Measurements from ENCODE around the gene TNFAIP3.

The TNFAIP3 gene

DNA sequence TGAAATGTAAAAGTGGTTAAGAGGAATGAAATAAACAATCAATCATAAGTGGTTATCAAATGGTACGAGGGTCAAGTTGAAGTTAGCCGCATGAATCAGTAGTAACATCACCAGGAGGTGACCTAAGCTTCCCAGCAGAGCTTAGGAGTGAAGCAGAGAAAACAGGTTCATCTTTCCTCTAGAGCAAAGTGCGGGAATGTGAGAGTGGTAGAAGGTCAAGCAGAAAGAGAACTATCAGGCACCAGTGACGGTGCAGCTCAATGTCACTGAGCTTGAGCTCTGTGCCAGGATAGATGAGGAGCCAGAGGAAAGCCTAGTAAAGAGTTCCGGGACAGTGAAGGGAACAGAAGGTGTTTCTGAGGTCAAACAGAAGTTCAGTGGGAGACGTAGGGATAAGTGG lies 20.8 kb upstream of the TNFAIP3 start:
- no peak for DNase-seq

- no peak for DNase-seq
Observed at GRCh38 chr6:137846772-137847313, 20.2 kb upstream of the TNFAIP3 start.

DNA sequence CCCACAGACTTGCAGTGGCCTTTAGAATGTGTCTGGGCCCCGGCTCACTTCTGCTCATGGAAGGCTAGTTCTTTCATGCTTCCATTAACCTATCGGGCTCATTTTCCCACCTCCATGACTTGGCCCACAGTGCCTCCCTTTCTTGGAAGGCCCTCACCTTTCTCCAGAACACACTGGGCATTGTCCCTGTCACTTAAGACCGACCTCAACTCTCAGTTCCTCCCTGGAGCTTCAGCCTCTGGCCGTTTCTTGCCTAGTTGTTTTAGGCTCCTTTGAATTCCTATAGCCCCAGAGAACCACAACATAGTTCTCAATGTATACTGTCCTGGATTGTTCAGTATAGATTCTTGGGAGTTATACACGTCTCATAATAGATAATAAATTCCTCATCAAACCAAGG lies 19.3 kb upstream of the TNFAIP3 start:
- DNase-seq: no peak

DNA sequence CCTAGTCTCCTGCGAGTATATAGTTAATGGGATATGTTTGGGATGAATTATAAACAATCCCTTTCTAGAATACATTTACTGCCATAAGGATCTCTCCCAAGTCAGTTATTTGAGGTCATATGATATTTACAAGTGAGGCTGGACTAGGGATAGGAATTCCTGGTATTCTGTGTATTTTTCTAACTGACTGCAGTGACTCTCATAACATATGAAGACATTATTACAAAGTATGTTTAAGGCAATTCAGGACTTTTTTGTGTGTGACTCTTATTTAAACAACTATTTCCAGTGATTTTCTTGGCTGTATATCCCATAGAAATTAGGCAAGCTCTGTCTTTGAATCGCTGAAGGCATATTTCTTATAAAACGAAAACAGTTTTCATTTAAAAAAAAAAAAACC lies 18.4 kb upstream of the TNFAIP3 start:
- no peak for DNase-seq

DNA sequence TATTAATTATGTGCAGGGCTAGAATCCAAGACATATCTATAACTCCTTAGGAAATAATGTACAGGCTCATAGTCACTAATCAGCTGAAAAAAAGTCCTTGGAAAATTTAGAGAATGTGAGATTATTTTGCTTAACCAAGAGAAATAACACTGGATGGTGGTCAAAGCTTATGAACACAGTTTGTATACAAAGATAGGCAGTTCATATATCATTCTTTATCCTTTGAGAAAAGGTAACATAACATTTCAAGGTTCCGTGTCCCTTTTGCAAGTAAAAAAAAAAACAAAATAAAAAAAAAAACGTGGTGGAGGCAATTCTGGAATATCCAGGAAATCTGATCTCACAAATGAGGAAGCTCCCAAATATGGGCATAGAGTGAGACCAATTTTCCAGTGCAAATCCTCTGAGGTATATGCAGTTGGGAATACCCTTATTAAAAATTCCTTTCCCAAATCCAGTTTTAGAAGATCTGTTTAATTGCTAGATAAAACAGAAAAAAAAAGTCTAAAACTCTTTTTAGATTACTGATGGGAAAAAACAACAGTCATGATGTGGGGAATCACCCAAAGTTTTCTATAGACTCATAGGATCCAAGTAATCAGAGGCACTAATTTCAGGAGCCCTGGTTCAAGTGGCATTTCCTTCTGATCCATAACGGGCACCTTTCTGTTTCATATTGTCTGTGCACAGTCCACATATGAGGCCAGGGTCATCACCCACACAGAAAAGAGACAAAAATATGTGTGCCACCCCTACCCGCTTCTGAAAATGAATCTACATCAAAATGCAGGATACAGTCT lies 17.7 kb upstream of the TNFAIP3 start:
- DNase-seq: no peak

DNA sequence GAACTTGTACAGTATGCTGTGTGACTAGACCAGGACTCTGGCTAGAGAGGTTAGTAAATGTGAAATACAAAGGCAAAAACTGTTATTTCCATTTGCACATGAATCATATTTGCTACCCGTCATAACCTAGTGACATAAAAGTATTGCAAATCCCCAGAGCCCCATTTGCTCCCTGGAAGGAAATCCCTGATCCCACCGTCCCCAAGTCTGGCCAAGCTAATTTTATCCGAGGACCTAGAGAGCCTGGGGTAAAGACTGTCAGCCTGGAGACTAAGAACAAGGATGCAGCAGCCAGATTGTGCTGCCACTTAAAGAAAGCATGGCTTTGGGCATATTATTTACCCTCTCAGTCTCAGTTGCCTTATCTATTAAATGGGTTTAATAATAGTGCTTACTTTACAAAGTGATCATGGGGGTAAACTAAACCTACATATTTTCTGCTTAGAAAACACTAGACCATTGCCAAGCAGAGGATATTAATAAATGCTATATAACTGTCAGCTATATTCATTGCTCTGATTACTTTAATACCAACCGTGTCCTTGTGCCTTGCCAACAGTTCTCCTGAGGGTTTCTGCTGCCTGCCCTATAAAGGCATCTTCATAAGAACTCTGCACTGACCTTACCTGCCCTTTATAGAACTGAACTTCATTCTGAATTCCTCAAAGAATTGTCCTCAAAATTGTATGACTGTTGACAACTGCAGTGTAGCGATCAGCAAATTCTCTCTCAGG lies 16.9 kb upstream of the TNFAIP3 start:
- DNase-seq: no peak

- no peak for DNase-seq
Observed at GRCh38 chr6:137850816-137851602, 16.1 kb upstream of the TNFAIP3 start.

GRCh38 chr6:137851669-137852068 lies 15.4 kb upstream of the TNFAIP3 start:
- no peak for DNase-seq

GRCh38 chr6:137852346-137852745 lies 14.7 kb upstream of the TNFAIP3 start:
- DNase-seq: no peak

DNA sequence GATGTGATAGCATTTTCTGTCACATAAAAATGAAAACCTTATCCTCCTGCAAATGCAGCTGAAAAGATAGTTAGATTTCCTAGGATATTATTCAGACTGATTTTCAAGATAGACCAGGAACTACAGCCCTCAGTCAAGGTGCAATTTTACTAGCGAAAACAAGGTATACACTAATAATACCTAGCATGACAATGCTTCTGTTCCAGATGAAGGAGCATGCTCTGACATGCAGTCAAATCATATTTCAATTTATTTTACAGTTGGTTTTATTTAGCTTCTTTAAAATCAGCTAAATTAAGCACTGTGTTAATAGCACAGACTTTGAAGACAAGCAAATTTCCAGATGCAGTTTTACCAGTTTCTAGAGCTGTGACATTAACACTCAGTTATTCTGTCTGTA lies 14.2 kb upstream of the TNFAIP3 start:
- DNase-seq: no peak

DNA sequence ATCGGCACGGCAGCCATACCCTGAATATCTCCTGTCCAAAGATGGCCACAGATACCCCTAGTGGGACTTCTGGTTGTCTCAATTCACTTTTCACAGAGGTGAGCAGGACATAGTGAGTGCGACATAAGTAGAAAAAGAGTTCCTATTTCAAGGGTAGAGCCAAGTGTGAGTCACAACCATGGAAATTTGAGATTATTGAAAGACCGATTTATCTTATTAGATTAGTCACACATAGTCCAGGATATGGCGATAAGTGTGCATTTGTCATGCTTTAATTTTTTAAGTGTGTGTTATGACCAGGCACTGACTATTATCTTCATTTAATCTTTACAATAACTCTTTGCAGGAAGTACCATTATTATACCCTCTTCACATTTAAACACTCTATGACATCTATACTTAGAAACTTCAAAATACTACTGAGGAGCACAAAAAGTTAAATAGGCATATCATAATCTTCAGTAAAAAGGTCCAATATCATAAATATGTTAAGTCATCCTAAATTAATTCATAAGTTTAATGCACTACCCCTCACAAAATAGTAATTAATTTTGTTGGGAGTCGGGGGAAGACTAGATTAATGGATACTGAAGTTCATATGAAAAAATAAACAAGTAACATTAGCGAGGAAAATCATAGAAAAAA lies 13.4 kb upstream of the TNFAIP3 start:
- no peak for DNase-seq

GRCh38 chr6:137856138-137856898 lies 10.7 kb upstream of the TNFAIP3 start:
- no peak for DNase-seq

DNA sequence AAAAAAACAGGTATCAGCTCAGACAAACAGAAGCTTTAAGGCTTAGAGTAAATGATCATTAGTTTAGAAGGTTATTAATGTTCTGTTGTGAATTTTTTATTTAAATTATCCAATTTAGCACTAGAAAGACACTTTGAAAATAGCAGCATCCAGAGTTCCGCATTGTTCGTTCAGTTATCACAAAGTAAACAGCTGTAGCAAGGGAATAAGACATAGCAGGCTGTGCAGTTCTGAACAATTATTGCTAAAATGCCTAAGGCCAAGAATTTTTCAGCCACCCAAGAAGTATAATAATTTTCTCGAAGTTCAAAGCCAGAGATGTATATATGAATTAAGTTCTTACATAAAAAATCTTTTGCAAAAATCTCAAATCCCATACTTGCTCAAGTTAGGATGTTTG lies 8.0 kb upstream of the TNFAIP3 start:
- DNase-seq: no peak

- no peak for DNase-seq
Observed at GRCh38 chr6:137860394-137861005, 6.6 kb upstream of the TNFAIP3 start.

DNA sequence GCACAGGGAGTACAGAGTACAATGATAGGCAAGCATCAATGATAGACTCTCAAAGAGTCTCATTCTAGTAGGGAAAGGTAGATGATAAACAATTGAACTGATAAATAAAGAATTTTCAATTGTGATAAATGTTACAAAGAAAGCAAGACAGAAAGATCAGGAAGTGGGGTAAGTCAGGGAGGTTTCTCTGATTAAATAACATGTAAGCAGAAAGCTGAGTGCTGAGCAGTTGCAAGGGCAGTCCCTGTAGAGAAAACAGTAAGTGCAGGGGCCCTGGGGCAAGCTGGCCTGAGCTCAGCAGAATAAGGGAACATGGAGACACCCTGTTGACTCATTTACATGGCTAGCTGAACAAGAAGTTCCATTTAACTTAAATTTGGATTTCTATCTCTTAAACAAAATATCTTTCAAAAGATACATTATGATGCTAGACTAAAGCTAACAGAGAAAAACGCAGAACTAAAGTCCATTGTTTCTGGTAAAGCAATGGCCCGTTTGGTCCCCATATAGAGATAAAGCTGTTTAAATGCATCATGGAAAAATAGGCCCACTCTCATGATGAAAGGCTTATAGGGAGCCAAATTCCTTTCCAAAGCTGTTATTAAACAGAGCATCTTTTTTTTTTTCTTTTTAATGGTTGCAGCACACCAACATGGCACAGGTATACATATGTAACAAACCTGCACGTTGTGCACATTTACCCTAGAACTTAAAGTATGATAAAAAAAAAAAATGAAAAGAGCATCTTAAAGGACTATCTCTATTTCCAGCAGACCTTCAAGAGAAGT lies 5.3 kb upstream of the TNFAIP3 start:
- DNase-seq: no peak

- DNase-seq: no peak
Observed at GRCh38 chr6:137862419-137863090, 4.5 kb upstream of the TNFAIP3 start.

DNA sequence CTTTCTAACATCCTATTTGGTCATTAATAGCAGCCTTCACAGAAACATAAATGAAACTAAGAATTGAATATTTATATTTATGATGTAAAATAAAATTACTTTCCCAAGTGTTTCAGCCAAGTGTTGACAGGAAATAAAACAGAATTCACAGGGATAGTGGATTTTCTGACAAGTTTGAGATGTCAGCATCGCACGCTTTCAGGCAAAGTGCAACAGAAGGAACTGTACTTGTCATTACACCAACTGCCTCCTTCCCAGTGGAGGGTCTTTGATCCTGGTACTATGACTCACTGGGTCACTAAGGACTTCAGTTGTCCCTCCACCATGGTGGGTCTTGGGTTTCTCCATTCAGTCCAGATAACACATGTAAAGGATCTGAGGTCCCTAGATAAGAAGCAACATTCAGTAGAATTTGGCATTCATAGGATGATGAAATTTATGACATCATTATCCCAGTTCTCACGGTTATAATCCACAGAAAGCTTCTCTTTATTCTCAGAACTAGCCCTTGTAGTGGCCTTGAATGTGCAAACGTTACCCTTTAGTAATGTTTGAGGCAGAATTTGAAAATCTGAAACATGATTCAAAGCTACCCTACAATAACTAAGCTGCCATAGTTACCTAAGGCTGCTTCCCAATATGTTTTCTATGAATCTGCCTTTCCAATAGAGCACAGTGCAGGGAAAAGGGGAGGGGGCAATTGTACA lies 3.8 kb upstream of the TNFAIP3 start:
- no peak for DNase-seq

DNA sequence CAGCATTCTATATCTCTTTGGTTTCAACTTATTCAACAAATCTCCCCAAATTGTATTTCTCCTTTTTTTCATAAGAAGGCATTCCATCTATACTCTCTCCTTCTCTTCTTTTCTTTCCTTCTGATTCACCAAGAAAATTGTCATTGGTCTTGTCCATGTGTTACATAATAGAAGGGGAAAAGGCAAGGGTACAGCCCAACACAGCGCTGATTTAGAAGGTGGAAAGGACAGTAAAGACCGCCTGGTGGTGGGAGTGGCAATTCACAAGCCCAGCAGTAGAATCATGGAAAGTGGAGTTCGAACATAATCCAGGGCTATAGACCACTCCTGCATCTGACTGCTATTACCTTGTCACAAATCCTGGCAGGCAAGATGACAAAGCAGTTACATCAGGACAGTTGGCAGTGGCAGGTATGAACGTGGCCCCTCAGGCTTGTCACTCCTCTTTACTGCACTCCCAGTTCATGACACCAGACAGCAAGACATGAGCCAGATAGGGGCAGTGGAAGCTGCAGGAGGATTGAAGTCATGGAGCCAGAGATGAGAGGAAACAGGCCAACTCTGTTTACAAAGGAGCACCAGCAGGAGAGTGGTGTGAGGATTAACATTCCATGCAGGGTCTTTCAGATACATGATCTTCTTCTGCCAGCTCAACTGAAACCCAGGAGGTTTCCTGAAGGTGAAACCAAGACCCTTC lies 2.1 kb upstream of the TNFAIP3 start:
- no peak for DNase-seq
